Erythroblast (primary cell): ENCODE measurements around the gene PTPRN2.

ENCODE experiments used
- GATA1 ChIP-seq: IDR thresholded peaks from 2 replicates; pipeline ENCODE4 v1.6.1; 2011; ENCODE audit warnings: low read depth, mild to moderate bottlenecking, control low read depth, low read length, moderate library complexity
- POLR2A ChIP-seq: IDR thresholded peaks from 2 replicates; pipeline ENCODE4 v1.6.1; 2011; ENCODE audit warnings: mild to moderate bottlenecking, low read length

- no peak for TF ChIP-seq POLR2A
- TF ChIP-seq GATA1, result no peak
These were observed 140.0 kb downstream of the PTPRN2 start for GRCh38 chr7:158447506-158448171.
